HFFc6 (cell line): Measurements from ENCODE around the gene TMEM229B. TPM values are rescaled to one million over a fixed set of nuclear protein-coding genes. Genes with fewer than 3 reads are reported as not detected.

Source experiments
- DNase-seq: peaks from one replicate; pipeline ENCODE4 v3.0.0-alpha.2; 2018
- H3K27ac Mint-ChIP-seq: 2 replicates; pipeline ENCODE4 v1.8.0; 2020; ENCODE audit warnings: mild to moderate bottlenecking, mixed read lengths
- H3K27me3 Mint-ChIP-seq: 2 replicates; pipeline ENCODE4 v1.8.0; 2021; ENCODE audit warnings: mild to moderate bottlenecking, moderate library complexity, mixed read lengths; ENCODE audit not compliant: insufficient read depth
- H3K36me3 Mint-ChIP-seq: 2 replicates; pipeline ENCODE4 v1.8.0; 2021; ENCODE audit warnings: low read depth, mixed read lengths
- H3K4me1 Mint-ChIP-seq: 2 replicates; pipeline ENCODE4 v1.8.0; 2020; ENCODE audit warnings: low read depth, mixed read lengths
- H3K4me3 Mint-ChIP-seq: 2 replicates; pipeline ENCODE4 v1.8.0; 2020; ENCODE audit warnings: mild to moderate bottlenecking, moderate library complexity, mixed read lengths
- H3K9me3 Mint-ChIP-seq: 2 replicates; pipeline ENCODE4 v1.8.0; 2020; ENCODE audit warnings: mild to moderate bottlenecking, mixed read lengths
- CTCF ChIP-seq: fragments of 200-600 bp; sonication (generic); IDR thresholded peaks from 2 replicates; pipeline ENCODE4 v1.5.0; 2021; ENCODE audit warnings: antibody characterized with exemption, mild to moderate bottlenecking
- total RNA-seq, 6 experiments: library from RNA; stranded (reverse); fragmentation: NEBNext Ultra II Directional; extraction: Animal tissue kit (Norgen Biotek cat#: 25700); gene quantifications; 2 replicates in 1 of 6; 3 replicates in 5 of 6; pipeline ENCODE4 v1.2.3, GENCODE V29; 2021

TMEM229B gene
- total RNA-seq, 6 experiments from 2014 or later = 0.06 to 0.38 (median 0.20) TPM

DNA sequence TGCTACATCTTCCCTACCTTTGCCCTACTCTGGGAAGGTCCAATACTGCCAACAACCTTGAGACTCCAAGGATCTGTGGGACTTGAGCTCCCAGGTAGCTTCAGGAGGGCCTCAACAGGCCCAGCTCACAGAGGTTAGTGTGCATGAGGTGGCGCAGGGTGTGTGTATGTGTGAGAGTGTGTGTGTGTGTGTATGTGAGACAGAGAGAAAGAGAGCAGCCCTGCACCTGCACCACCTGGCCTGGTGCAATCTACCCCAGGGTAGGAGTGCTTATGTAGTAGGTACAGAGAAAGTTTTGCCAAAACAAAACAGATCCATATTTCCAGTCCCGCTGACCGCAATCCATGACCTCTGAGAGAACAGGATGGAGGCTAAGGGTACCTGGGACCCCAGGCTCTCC, 24.6 kb downstream of the TMEM229B start:
- no peak overlapping the region for H3K27ac Mint-ChIP-seq
- H3K9me3 Mint-ChIP-seq = no peaks in the 10 kb centered on the region
- no peaks in the 10 kb centered on the region for H3K36me3 Mint-ChIP-seq
- DNase-seq = no peak
- no peaks in the 10 kb centered on the region for H3K4me1 Mint-ChIP-seq
- TF ChIP-seq CTCF = no peak
- H3K4me3 Mint-ChIP-seq = no peak overlapping the region
- peaks cover 52% of the 10 kb centered on the region for H3K27me3 Mint-ChIP-seq

DNA sequence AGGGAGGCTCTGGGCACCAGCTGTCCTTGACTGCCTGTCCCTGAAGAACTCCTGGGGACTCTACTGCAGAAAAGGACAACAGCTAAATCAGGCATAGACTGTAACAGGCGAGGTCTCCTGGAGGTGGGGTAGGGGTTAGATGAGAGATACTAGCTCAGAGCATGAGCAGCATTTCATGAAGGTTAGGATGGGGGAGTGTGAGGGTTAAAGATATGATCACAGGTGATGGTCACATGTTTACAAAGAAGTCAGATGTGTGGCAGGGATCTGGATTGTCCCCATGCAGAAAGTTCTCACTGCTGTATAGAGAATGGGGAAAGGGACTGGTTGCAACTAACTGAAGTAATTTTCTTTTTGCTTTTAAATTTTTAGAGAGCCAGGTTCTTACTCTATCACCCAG, 26.5 kb downstream of the TMEM229B start:
- no peaks in the 10 kb centered on the region for H3K4me1 Mint-ChIP-seq
- H3K36me3 Mint-ChIP-seq = no peaks in the 10 kb centered on the region
- H3K27ac Mint-ChIP-seq = no peak overlapping the region
- H3K27me3 Mint-ChIP-seq = peaks cover 48% of the 10 kb centered on the region
- no peaks in the 10 kb centered on the region for H3K9me3 Mint-ChIP-seq
- H3K4me3 Mint-ChIP-seq = no peak overlapping the region
- TF ChIP-seq CTCF = no peak
- no peak for DNase-seq

GRCh38 chr14:67461341-67461985, 27.1 kb downstream of the TMEM229B start:
- no peak for DNase-seq
- H3K27ac Mint-ChIP-seq = no peak overlapping the region

DNA sequence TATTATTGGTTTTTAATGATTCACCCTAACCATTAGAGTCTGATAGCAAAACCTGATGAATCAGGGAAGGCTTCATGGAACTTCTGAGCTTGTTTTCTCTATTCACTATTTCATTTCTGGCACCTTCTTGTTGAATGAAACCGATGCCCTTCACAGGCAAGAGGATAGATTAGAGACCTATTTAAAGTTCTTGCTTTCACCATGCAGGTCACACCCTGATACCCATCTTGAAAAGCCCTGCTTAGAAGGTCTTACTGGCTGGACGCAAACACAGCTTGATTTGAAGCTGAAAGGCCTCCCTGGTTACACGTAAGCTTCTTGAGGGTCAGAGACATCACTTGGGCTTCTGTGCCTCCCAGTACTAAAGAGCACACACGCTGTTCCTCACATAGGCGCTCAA, 29.2 kb downstream of the TMEM229B start:
- no peak for TF ChIP-seq CTCF
- Mint-ChIP-seq H3K4me3 (no peak overlapping the region), H3K27ac (no peak overlapping the region), H3K9me3 (no peaks in the 10 kb centered on the region), H3K36me3 (no peaks in the 10 kb centered on the region), H3K4me1 (no peaks in the 10 kb centered on the region), H3K27me3 (peaks cover 33% of the 10 kb centered on the region)
- DNase-seq = no peak

More at GRCh38 chr14:67461341-67461985, 27.1 kb downstream of the TMEM229B start:
- H3K4me3 Mint-ChIP-seq = no peak overlapping the region
- peaks cover 43% of the 10 kb centered on the region for H3K27me3 Mint-ChIP-seq
- H3K36me3 Mint-ChIP-seq = no peaks in the 10 kb centered on the region
- TF ChIP-seq CTCF = no peak
- H3K9me3 Mint-ChIP-seq = no peaks in the 10 kb centered on the region
- H3K4me1 Mint-ChIP-seq = no peaks in the 10 kb centered on the region

DNA sequence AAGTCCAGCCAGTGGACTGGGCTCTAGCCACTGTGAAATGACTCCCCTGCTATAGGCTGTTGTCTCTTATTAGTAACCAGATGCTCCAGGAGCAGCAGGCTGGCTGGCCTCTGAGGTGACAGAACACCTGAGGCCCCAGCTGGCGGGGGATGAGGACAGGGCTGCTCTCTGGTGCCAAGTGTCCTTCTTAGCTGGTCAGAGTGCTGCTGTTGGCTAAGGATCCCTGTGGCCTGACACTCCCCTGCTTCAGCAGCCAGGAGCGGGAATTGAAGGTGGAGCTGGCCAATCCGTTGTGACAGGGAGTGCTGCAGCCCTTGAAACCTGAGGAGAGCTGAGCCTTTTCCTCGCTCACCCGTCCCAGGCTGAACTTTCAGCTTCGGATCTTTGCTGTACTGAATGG, 30.7 kb downstream of the TMEM229B start:
- Mint-ChIP-seq H3K9me3 (no peaks in the 10 kb centered on the region), H3K27ac (no peak overlapping the region), H3K36me3 (no peaks in the 10 kb centered on the region), H3K4me3 (no peak overlapping the region), H3K4me1 (no peaks in the 10 kb centered on the region), H3K27me3 (peaks cover 42% of the 10 kb centered on the region)
- no peak for DNase-seq
- TF ChIP-seq CTCF = no peak
